Neural progenitor cell (in vitro differentiated cells): ENCODE data around the gene TNFRSF8. TPM values are rescaled to one million over a fixed set of nuclear protein-coding genes. Genes with fewer than 3 reads are reported as not detected.

ENCODE experiments used
- DNase-seq: peaks from one replicate; pipeline ENCODE4 v3.0.0-alpha.2; 2016; ENCODE audit warnings: low spot score
- H2AFZ ChIP-seq: fragments of 200-600 bp; sonication (generic); replicated peaks from 2 replicates; pipeline ENCODE4 v1.6.1; 2016; ENCODE audit warnings: antibody characterized with exemption
- H3F3A ChIP-seq: fragments of 200-600 bp; sonication (generic); 2 replicates; pipeline ENCODE4 v1.6.1; 2016; ENCODE audit warnings: antibody characterized with exemption, low read depth
- H3K27ac ChIP-seq: fragments of 200-600 bp; sonication (generic); 2 replicates; pipeline ENCODE4 v1.5.1; 2016; ENCODE audit warnings: mild to moderate bottlenecking
- H3K27me3 ChIP-seq: fragments of 200-600 bp; sonication (generic); 2 replicates; pipeline ENCODE4 v1.6.1; 2016; ENCODE audit warnings: mild to moderate bottlenecking, moderate library complexity
- H3K36me3 ChIP-seq: fragments of 200-600 bp; sonication (generic); 2 replicates; pipeline ENCODE4 v1.5.1; 2016
- H3K4me1 ChIP-seq: fragments of 200-600 bp; sonication (generic); 2 replicates; pipeline ENCODE4 v1.6.1; 2016; ENCODE audit warnings: mixed run types
- H3K4me2 ChIP-seq: fragments of 200-600 bp; sonication (generic); 2 replicates; pipeline ENCODE4 v1.6.1; 2016
- H3K4me3 ChIP-seq: fragments of 200-600 bp; sonication (generic); 2 replicates; pipeline ENCODE4 v1.5.1; 2016
- H3K79me2 ChIP-seq: fragments of 200-600 bp; sonication (generic); 2 replicates; pipeline ENCODE4 v1.6.1; 2016; ENCODE audit warnings: low read depth
- H3K9ac ChIP-seq: fragments of 200-600 bp; sonication (generic); 2 replicates; pipeline ENCODE4 v1.6.1; 2016
- H3K9me3 ChIP-seq: fragments of 200-600 bp; sonication (generic); 2 replicates; pipeline ENCODE4 v1.5.1; 2016; ENCODE audit warnings: low read depth
- H4K20me1 ChIP-seq: fragments of 200-600 bp; sonication (generic); 2 replicates; pipeline ENCODE4 v1.6.1; 2016; ENCODE audit warnings: low read depth
- H3K27ac Mint-ChIP-seq: 3 replicates; pipeline ENCODE4 v1.8.0; 2021; ENCODE audit warnings: mixed read lengths
- H3K27me3 Mint-ChIP-seq: 2 replicates; pipeline ENCODE4 v1.8.0; 2022; ENCODE audit warnings: low read depth, mild to moderate bottlenecking, inconsistent platforms, moderate library complexity, mixed read lengths; ENCODE audit not compliant: insufficient read depth
- H3K36me3 Mint-ChIP-seq: 3 replicates; pipeline ENCODE4 v1.8.0; 2021; ENCODE audit warnings: mixed read lengths
- H3K4me1 Mint-ChIP-seq: 3 replicates; pipeline ENCODE4 v1.8.0; 2021; ENCODE audit warnings: mixed read lengths
- H3K4me3 Mint-ChIP-seq: 3 replicates; pipeline ENCODE4 v1.8.0; 2021; ENCODE audit warnings: mild to moderate bottlenecking, moderate library complexity, mixed read lengths
- H3K9me3 Mint-ChIP-seq: 3 replicates; pipeline ENCODE4 v1.8.0; 2020; ENCODE audit warnings: mixed read lengths
- EZH2 ChIP-seq: fragments of 200-600 bp; sonication (generic); IDR thresholded peaks from 2 replicates; pipeline ENCODE4 v1.6.1; 2017; ENCODE audit warnings: antibody characterized with exemption, mild to moderate bottlenecking, moderate library complexity
- EZH2phosphoT487 ChIP-seq: fragments of 200-600 bp; sonication (generic); IDR thresholded peaks from 2 replicates; pipeline ENCODE4 v1.6.1; 2017; ENCODE audit warnings: antibody characterized with exemption
- total RNA-seq: library from RNA; depleted of rRNA; stranded (reverse); fragments of >200 nt; gene quantifications from 2 replicates; pipeline ENCODE4 v1.2.3, GENCODE V29; 2015; ENCODE audit warnings: low replicate concordance
- TF ChIP-seq, protein P1 (sequence below): fragments of 200-600 bp; sonication (generic); IDR thresholded peaks from 2 replicates; pipeline ENCODE4 v1.5.1; 2017; ENCODE audit warnings: antibody characterized with exemption, mild to moderate bottlenecking

TNFRSF8 gene
- total RNA-seq, 1 donor from 2014 or later = not detected

DNA sequence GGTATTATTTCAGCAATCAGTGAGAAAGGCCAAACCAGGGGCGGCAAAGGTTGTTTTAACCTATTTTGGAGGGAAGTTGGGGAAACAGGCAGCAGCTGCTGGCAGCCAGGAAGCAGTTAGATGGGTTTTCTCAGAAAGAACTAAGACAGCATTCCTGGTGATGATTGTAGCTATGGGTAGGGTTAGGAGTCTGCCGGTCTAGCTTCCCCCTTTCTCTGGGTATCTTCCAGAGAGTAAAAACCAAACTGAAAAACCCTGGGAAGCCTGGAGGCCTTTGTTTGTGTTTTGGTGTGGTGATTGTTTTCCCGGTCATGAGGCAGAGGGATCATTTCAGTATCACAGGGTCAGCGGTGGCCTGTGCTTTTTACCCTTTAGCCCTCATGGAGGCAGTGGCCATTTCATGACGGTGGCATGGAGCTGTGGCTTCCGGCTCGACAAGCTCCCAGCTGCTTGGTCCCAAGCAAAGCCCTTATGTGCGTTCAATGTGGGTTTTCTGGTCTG is 84.1 kb downstream of the TNFRSF8 start:
- Histone ChIP-seq H3K4me3 (no peak overlapping the region), H3K9ac (no peak overlapping the region), H3K79me2 (no peaks in the 10 kb centered on the region), H3K4me1 (peaks cover 6% of the 10 kb centered on the region), H3K9me3 (no peaks in the 10 kb centered on the region), H3K4me2 (no peak overlapping the region), H3K27me3 (no peaks in the 10 kb centered on the region), H3K36me3 (no peaks in the 10 kb centered on the region), H2AFZ (peak overlapping the region; percentile 60), H4K20me1 (no peaks in the 10 kb centered on the region), H3K27ac (no peak overlapping the region), H3F3A (no peaks in the 10 kb centered on the region)
- DNase-seq = no peak
- Mint-ChIP-seq H3K4me1 (peaks cover 23% of the 10 kb centered on the region), H3K4me3 (no peak overlapping the region), H3K36me3 (no peaks in the 10 kb centered on the region), H3K27ac (peak overlapping the region; percentile 51), H3K9me3 (no peaks in the 10 kb centered on the region), H3K27me3 (peaks cover 5% of the 10 kb centered on the region)
- TF ChIP-seq EZH2 (no peak), EZH2phosphoT487 (no peak)
- TF ChIP-seq, protein P1, sequence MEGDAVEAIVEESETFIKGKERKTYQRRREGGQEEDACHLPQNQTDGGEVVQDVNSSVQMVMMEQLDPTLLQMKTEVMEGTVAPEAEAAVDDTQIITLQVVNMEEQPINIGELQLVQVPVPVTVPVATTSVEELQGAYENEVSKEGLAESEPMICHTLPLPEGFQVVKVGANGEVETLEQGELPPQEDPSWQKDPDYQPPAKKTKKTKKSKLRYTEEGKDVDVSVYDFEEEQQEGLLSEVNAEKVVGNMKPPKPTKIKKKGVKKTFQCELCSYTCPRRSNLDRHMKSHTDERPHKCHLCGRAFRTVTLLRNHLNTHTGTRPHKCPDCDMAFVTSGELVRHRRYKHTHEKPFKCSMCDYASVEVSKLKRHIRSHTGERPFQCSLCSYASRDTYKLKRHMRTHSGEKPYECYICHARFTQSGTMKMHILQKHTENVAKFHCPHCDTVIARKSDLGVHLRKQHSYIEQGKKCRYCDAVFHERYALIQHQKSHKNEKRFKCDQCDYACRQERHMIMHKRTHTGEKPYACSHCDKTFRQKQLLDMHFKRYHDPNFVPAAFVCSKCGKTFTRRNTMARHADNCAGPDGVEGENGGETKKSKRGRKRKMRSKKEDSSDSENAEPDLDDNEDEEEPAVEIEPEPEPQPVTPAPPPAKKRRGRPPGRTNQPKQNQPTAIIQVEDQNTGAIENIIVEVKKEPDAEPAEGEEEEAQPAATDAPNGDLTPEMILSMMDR = no peak

DNA sequence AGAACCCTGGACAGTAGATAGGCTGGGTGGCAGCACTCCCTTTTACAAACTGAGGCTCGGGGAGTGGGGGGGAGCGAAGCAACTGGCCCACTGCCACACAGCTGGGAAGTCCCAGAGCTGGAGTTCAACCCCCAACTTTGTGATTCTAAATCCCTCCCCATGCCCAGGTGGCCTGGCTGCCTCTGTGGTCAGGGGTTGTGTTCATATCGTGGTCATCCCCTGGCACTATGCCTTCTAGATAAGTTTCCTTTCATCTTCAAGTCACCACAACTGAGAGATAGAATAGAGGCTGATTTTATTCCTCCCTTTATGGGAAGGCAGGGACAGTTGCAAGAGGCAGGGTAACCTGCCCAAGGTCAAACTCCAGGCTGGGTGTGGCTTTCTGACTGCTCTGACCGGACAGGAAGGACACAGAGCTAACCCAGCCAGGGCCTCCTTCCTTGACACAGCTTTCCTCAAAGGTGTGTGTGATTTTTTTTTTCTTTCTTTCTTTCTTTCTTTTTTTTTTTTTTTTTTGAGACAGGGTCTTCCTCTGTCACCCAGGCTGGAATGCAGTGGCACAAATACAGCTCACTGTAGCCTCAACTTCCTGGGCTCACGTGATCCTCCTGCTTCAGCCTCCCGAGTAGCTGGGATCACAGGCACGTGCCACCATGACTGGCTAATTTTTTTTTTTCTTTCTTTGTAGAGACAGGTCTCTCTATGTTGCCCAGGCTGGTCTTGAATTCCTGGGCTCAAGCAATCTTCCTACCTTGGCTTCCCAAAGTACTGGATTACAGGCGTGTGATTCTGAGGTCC is 85.3 kb downstream of the TNFRSF8 start:
- no peaks in the 10 kb centered on the region for H3K36me3 Mint-ChIP-seq
- Histone ChIP-seq H3F3A (no peaks in the 10 kb centered on the region), H3K36me3 (no peaks in the 10 kb centered on the region), H3K27ac (no peak overlapping the region), H3K4me1 (peaks cover 6% of the 10 kb centered on the region), H3K27me3 (no peaks in the 10 kb centered on the region), H2AFZ (no peak overlapping the region), H4K20me1 (no peaks in the 10 kb centered on the region), H3K9me3 (no peaks in the 10 kb centered on the region), H3K79me2 (no peaks in the 10 kb centered on the region), H3K9ac (no peak overlapping the region), H3K4me3 (no peak overlapping the region), H3K4me2 (no peak overlapping the region)
- H3K27ac Mint-ChIP-seq = no peak overlapping the region
- H3K4me1 Mint-ChIP-seq = peaks cover 20% of the 10 kb centered on the region
- TF ChIP-seq, protein P1 = no peak
- TF ChIP-seq EZH2 = no peak
- no peak for TF ChIP-seq EZH2phosphoT487
- no peaks in the 10 kb centered on the region for H3K9me3 Mint-ChIP-seq
- no peak overlapping the region for H3K4me3 Mint-ChIP-seq
- peaks cover 5% of the 10 kb centered on the region for H3K27me3 Mint-ChIP-seq
- DNase-seq = no peak

DNA sequence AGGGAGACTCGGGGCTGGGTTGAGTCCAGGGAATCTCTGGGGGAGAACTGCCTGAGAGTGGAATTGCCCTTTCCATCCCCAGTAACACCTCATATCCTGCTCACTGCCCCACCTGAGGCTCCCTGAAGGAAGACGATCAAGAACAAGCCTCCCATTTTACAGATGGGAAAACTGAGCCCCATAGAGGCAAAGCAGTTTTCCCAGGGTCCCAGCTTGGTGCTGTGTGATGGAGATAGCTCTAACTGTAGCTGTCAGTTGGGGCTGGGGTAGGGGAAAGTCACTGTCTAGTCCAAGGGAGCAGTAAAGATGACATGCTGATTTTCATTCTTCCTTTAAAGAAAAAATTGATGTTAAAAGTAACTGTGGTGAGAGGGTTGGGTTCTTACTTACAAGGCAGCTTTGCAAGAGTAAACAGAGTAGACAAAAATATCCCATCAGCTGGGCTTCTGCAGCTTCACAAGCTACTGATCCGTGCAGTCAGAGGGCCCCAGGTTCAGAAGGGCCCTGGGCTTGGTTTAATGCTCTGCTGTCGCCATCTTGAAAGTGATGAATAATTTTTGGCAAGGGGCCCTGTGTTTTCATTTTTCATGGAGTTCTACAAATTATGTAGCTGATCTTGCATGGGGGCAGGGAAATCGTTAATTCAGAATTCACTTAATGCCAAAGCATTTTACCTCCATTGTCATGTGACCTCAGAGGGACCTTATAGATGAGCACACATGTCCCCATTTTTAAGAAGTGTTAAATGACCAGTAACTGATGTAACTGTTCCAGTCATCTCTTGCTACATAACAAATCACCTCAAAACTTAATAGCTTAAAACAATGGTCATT is 86.1 kb downstream of the TNFRSF8 start:
- Mint-ChIP-seq H3K27ac (no peak overlapping the region), H3K36me3 (no peaks in the 10 kb centered on the region), H3K4me1 (peaks cover 17% of the 10 kb centered on the region), H3K27me3 (peaks cover 5% of the 10 kb centered on the region), H3K9me3 (no peaks in the 10 kb centered on the region), H3K4me3 (no peak overlapping the region)
- Histone ChIP-seq H3K4me1 (peaks cover 6% of the 10 kb centered on the region), H3K27ac (no peak overlapping the region), H3K36me3 (no peaks in the 10 kb centered on the region), H3K9me3 (no peaks in the 10 kb centered on the region), H4K20me1 (no peaks in the 10 kb centered on the region), H3K9ac (no peak overlapping the region), H3F3A (no peaks in the 10 kb centered on the region), H2AFZ (no peak overlapping the region), H3K79me2 (no peaks in the 10 kb centered on the region), H3K4me2 (no peak overlapping the region), H3K27me3 (no peaks in the 10 kb centered on the region), H3K4me3 (no peak overlapping the region)
- no peak for DNase-seq
- TF ChIP-seq EZH2phosphoT487 = no peak
- TF ChIP-seq EZH2 = no peak
- TF ChIP-seq, protein P1 = no peak
